NCI-H2196 (cell line): Measurements from ENCODE around the gene ZNF22.
A peak's percentile ranks its signal among the peaks of the same experiment; 100 is the strongest.

Experiments used
- DNase-seq: peaks from one replicate; lab custom pipeline; 2025; ENCODE audit not compliant: unreplicated experiment; lab: John Stamatoyannopoulos, UW

The ZNF22 gene

GRCh38 chr10:45000752-45001380 is at the start of gene ZNF22:
TSS of gene ZNF22 (plus strand) at chr10:45000923. CDS start at chr10:45003369, 2,446 bp downstream.
- DNase-seq: peak; percentile 18

GRCh38 chr10:44951576-44952226 is 49.0 kb upstream of the ZNF22 start:
- no peak for DNase-seq

GRCh38 chr10:44952779-44953231 is 47.9 kb upstream of the ZNF22 start:
- no peak for DNase-seq

GRCh38 chr10:44954042-44954441 is 46.7 kb upstream of the ZNF22 start:
- no peak for DNase-seq

GRCh38 chr10:44954962-44955361 is 45.8 kb upstream of the ZNF22 start:
- no peak for DNase-seq

GRCh38 chr10:44955413-44956070 is 45.2 kb upstream of the ZNF22 start:
- no peak for DNase-seq

DNA sequence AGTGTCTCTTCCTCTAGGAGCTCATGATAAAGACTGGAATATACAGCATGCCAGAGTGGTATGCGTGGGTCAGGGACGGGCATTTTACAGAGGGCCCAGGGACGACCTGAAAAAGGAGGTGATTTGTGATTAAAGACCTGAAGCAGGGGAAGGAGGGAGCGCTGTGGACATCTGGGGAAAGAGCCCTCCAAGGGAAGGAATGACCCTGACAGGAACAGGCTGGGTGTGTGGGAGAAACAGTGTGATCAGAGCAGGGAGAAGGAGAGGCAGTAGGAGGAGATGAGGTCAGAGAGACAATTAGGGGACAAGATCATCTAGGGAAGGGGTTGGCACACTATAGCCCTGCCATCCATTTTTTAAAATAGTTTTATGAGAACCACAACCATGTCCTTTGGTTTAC is 44.5 kb upstream of the ZNF22 start:
- no peak for DNase-seq

DNA sequence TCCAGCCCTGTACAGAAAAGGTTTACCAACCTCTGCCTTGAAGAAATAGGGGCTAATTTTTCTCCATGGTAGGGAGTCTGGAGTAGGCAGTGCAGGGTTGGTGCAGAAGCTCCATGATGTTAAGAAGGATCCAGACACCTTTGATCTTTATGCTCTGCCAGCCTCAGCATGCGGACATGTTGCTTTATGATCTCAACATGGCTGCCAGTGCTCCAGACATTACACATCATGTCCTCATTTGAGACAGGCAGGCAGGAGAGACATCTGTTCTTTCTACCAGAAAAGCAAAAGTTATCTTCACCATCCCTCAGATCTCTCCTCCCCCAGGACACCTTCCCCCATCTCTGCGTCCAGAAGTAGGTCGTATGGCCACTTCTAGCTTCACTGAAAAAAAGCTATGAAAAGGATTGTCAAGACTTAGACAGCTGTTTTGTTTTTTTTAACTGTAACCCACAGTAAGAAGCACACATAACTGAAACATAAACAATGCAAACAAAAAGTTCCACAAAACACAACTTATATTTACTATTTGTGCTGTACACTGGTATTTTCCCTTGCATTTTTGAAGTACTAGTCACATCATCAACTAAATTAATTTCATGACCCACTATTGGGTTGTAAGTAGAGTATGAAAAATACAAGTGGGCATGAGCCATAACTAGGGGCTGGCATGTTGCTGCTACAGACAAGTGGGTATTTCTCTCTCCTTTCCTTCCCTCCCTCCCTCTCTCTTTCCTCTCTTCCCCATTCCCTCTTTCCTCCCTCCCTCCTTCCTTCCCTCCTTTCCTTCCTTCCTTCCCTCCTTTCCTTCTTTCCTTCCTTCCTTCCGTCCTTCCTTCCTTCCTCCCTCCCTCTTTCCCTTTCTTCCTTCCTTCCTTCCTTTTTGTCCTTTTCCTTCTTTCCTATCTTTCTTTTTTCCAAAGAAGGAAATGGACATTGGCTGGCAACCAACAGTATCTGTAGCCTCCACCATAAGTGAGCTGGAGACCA is 43.7 kb upstream of the ZNF22 start:
- no peak for DNase-seq

DNA sequence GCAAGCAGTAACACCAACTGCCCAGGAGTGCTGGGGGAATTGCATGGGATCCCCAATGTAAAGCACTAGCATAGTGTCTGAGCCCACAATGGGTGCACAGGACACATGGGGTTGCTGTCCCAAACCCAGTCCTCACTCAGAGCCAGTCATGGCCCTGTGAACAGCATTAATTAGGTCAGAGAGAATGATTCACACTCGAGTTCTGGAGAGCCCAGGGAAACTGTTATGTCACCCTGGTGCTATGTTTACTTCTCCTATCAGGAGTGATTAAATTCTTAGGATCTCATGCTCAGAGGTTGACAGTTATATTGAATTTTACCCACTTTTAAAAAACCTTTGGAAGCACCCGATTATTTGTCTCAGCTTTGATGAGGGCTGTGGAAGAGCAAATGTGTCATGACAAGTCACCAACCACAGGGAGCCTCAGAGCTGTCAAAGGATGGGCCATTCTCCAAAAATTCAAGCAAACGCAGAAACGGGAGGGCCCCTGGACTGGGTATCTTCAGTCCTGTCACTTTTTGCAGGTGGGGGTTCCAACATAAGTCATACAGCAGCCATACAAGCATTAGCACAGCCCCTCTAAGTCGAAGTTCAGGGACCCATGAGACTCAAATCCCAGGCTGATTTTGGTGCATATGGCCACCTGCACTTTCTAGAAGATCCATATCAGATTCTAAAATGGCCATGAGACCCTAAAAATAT is 42.4 kb upstream of the ZNF22 start:
- DNase-seq: no peak

DNA sequence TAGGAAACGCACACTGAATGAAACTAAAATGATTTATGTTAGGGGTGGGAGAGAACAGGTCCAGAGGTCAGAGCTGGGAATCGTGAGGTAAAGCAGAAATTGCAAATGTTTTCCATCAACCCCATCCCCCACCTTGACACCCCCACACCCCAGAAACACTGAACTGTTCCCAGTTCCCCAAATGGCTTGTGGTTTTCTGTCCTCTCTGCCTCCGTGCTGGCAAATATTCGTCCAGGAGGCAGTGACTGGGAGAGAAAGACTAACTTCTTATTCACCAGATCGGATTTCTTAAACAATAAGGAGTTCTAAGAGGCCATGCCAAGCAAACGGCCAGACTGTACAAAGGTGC is 41.9 kb upstream of the ZNF22 start:
- DNase-seq: no peak

DNA sequence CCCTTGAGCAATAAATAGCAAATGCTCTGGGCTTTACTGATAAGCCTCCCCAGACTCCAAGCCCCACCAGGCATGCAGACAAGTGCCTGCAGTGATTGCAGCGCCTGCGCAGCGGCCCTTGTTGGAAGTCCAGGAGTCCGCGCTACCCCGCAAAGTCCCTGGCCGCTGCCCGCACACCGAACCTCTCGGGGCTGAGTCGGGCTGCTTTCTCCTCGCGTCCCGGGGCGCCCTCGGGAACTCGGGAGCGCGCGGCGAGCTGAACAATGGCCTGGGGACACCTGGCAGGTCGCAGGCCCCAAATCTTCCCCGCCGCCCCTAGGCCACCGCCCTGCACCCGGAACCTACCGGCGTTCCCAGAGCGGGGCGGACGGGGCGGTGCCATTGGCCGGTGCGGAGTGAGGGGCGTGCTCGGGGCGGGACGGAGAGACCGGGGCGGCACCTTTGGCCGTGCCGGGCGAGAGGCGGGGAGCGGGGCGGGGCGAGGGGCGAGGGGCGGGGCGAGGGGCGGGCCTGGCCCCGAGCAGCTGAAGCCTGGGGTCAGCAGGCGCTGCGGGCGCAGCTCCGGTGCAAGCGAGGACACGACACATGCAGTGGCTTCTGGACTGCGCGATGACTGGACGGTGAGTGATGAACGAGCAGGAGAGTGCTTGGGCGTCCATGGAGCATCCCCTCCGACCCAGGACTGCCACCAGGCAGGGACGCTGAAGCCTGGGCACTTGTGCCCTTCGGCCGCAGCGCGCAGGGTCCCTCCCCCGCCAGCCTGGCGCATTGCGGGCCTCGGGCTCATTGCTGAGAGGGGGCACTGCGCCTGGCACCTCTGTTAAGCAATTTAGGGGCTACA is 41.3 kb upstream of the ZNF22 start, which contains the start of gene RASSF4:
TSS of gene RASSF4 (plus strand) at position 556 of the 841 bp plus-strand sequence. CDS start 10,401 bp downstream, outside the sequence.
- peak; percentile 59 for DNase-seq

DNA sequence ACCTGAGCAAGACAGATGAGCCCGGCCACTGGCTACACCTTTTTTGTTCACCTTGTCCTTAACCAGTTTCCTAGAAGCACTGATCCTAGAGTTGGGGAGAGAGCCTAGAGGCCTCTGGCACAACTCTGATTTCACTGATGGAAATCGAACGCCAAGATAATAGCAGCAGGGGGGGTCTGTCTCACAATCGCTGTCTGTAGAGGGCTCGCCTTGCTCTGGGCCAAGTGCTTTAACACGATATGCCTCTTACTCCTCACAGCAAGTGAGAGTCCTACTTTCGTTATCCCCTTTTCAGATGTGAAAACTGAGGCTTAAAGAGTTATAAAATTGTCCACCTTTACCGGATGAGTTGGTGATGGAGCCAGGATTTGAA is 40.6 kb upstream of the ZNF22 start:
- no peak for DNase-seq

DNA sequence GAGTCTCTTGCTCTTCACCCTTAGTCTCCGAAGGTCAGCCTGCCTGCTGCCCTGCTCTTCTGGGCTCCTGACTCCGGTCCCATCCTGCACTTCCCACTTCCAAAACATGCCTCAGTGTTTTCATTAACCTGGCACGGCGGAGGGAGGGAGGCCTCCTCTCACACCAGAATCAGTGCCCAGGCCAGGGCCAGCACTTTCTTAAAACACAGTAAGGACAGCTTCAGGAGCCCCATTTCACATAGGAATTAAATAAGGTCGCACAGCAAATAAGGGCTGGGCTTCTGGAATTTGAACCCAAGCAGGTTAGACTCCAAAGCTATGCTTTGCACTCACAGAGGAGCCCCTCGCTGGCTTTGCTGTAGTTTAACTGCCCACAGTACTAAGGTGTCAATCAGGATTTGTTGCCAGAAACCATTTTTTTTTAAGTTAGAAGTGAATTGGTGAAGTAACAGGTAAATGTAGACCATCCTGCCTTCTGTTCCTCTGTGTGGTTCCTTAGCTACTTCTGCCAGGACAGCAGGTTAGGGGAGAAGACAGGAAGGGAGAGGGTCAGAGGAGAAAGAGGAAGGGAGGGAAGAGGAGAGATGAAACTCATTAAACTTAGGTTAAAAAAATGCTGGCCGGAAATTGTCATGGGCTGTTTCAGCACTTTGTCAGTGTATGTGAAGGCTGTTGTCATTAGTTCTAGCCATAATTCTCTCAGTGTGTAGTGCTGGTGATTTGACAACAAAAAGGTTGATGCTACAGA is 40.1 kb upstream of the ZNF22 start:
- no peak for DNase-seq

GRCh38 chr10:44961230-44961571 is 39.5 kb upstream of the ZNF22 start:
- DNase-seq: no peak

- DNase-seq: no peak
Measured at GRCh38 chr10:44961931-44962750, 38.6 kb upstream of the ZNF22 start.

GRCh38 chr10:44962870-44963738 is 37.6 kb upstream of the ZNF22 start:
- DNase-seq: peak; percentile 43
